Astrocyte of the cerebellum (primary cell): ENCODE measurements around the gene SOX11.

Source experiments
- DNase-seq: peaks from one replicate; pipeline ENCODE4 v3.0.0-alpha.2; 2011; ENCODE audit warnings: low read depth
- H3K4me3 ChIP-seq: 2 replicates; pipeline ENCODE4 v1.5.1; 2011; ENCODE audit warnings: mild to moderate bottlenecking, low read depth, low read length, moderate library complexity
- in situ Hi-C: cut with HindIII; loops from 2 replicates; pipeline ENCODE4 v1.10.0; 2017; ENCODE audit warnings: low sequenced_read_pairs
- TF ChIP-seq, protein P1 (sequence below): IDR thresholded peaks from 2 replicates; pipeline ENCODE4 v1.5.1; 2012; ENCODE audit warnings: low read length, low read depth, moderate library complexity, mild to moderate bottlenecking; ENCODE audit errors: missing control alignments

Gene SOX11

DNA sequence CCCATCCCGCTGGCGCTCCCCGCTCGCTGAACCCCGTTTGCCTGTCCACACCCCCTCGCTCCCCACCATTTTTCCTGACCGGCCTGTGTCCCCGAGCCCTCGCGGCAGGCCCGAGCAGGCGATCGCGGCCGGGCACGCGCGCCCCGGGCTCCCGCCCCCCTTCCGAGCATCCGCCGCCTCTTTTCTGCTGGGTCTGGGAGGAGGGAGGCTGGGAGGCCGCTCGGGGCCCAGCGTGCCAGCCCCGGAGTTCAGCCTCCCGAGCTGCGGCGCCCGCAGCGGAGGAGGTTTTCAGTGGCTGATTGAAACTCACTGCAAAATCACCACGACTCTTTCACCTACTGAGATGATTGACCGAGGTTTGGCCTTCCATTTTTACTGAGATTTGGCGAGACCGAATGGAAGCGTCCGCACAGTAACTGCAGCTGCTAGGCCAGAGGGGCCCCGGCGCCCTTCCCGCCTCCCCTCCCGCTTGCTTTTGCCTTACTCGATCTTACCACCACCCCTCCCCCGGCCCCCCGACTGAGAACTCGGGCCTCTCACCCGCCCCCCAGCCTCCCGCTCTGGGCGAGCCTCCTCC lies 4.8 kb downstream of the SOX11 start:
- no peak for DNase-seq
- in situ Hi-C loops, result no loop called here
- TF ChIP-seq, protein P1, sequence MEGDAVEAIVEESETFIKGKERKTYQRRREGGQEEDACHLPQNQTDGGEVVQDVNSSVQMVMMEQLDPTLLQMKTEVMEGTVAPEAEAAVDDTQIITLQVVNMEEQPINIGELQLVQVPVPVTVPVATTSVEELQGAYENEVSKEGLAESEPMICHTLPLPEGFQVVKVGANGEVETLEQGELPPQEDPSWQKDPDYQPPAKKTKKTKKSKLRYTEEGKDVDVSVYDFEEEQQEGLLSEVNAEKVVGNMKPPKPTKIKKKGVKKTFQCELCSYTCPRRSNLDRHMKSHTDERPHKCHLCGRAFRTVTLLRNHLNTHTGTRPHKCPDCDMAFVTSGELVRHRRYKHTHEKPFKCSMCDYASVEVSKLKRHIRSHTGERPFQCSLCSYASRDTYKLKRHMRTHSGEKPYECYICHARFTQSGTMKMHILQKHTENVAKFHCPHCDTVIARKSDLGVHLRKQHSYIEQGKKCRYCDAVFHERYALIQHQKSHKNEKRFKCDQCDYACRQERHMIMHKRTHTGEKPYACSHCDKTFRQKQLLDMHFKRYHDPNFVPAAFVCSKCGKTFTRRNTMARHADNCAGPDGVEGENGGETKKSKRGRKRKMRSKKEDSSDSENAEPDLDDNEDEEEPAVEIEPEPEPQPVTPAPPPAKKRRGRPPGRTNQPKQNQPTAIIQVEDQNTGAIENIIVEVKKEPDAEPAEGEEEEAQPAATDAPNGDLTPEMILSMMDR, result no peak
- H3K4me3 ChIP-seq, result peak overlapping the region; percentile 69

DNA sequence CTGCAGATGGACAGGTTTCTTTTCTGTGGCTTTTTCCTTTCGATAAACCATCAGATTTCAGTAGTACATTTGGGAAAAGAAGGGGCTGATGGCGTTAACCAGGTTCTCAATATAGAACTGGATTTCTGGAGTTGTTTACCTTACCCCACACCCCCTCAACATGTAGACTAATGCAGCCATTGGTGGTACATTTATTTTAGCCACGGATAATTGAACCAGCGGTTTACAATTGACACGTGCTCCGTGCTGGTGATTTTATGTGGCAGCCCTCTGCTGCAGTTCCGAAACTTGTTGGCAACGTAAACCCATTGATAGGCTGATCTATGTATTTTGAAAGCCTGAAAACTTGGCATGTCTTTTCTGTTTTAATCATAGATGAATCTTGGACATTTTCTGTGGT lies 5.4 kb downstream of the SOX11 start:
- in situ Hi-C loops, result no loop called here
- peak overlapping the region; percentile 69 for H3K4me3 ChIP-seq
- no peak for DNase-seq
- TF ChIP-seq, protein P1, result no peak

DNA sequence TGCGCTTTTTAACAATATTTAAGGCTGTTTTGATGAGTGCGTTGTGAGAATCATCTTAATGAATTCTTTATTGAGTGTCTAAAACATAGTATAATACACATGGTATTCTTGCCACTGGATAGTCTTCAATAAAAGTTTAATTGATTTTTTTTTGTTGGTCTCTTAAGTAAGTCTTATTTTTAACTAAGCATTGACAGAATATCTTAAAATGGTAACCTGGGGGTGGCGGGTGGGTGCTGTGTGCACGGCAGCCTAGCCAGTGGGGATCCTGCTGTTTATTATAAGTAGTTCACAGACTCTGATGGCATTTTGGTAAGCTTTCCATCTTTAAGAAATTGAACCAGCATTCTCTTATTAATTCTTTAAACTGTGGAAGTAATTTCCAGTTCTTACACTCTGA lies 6.0 kb downstream of the SOX11 start:
- no peak for DNase-seq
- H3K4me3 ChIP-seq, result peak overlapping the region; percentile 69
- in situ Hi-C loops, result no loop called here
- TF ChIP-seq, protein P1, result no peak

DNA sequence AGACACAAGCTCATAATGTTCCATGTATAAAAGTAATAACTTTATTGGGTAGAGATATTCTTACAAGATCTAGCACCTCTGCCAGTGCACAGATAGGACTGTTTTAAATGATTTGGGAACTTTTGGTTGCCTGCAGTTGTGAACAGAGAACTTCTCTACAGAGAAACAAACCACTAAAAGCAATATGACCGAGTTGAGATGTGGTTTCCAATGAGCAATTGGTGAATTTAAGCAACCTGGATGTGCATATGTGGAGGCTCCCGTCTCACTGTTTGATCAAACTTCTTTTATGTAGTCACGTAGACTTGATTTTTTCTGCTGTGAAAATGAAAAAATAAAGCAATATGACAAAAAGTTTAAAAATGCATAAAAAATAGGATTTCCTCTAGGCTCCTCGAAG lies 7.8 kb downstream of the SOX11 start:
- in situ Hi-C loops, result loop anchor here (25.0 kb wide), 1 partner anchor 212 kb away; no protein-coding TSS in a partner anchor
- TF ChIP-seq, protein P1, result no peak

DNA sequence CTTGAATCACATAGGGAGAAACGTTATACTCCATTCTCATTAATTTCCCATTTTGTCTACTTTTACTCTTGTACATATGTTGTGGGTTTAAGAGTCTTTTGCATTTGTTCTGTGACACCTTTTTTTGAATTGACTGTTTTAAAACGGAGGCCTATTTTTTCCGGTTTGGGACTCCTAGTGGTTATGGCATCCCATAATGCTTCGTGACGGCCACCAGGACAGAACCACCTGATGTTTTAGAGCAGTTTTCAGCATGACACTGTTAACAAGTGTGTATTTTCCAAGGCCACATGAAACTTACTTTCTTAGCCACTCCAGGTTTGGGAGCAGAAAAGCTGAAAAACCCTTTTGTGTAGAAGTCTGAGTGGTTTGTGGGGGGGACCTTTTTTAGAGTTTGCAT lies 8.4 kb downstream of the SOX11 start:
- in situ Hi-C loops, result loop anchor here (25.0 kb wide), 1 partner anchor 212 kb away; no protein-coding TSS in a partner anchor
- no peak for DNase-seq
- H3K4me3 ChIP-seq, result no peak overlapping the region
- TF ChIP-seq, protein P1, result no peak

More for the DNA sequence above, 7.8 kb downstream of the SOX11 start:
- no peak for DNase-seq
- no peak overlapping the region for H3K4me3 ChIP-seq

DNA sequence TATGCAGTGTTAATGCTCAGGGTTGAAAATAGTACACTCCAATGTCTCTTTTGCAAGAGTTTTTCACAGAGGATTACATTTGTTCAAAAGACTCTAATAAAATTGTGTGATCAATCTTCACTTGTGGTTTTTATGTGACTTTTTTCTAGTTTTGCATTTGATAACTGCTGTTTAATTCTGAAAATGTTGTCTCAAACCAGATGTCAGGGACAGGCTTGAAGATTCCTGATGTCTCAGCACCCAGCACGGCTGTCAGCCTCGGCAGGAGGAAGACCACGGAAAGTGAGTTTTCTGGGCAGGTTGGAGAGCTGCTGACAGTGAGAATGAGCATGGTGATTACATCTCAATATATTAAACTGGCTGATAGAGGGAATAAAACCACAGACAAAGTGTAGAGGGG lies 9.1 kb downstream of the SOX11 start:
- TF ChIP-seq, protein P1, result no peak
- in situ Hi-C loops, result loop anchor here (25.0 kb wide), 1 partner anchor 211 kb away; no protein-coding TSS in a partner anchor
- H3K4me3 ChIP-seq, result no peak overlapping the region
- DNase-seq, result no peak
